ENCODE results near the gene DHH.

DNA sequence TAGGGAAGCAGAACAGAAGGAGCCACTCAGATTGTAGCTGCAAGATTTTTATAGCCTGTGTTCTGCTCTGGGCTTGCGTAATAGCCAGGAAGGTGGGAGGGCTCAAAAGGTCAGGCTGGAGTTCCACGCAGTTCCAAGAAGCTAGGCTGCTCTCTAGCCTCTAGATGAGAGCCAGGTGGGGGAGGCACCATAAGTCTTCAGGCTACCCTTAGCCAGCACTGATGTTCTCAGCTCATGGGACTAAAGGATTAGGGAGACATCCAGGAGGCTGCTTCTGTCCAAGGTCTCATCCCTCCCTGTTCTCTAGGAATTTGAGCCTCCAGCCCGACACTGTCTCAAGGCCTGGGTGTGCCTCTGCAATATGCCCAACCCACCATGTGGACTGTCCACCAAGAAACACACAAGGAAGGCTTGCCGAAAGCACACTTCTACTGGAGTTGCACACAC is 14.4 kb upstream of the DHH start:
- TF ChIP-seq, protein P1, sequence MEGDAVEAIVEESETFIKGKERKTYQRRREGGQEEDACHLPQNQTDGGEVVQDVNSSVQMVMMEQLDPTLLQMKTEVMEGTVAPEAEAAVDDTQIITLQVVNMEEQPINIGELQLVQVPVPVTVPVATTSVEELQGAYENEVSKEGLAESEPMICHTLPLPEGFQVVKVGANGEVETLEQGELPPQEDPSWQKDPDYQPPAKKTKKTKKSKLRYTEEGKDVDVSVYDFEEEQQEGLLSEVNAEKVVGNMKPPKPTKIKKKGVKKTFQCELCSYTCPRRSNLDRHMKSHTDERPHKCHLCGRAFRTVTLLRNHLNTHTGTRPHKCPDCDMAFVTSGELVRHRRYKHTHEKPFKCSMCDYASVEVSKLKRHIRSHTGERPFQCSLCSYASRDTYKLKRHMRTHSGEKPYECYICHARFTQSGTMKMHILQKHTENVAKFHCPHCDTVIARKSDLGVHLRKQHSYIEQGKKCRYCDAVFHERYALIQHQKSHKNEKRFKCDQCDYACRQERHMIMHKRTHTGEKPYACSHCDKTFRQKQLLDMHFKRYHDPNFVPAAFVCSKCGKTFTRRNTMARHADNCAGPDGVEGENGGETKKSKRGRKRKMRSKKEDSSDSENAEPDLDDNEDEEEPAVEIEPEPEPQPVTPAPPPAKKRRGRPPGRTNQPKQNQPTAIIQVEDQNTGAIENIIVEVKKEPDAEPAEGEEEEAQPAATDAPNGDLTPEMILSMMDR (tag by site-specific recombination; IDR thresholded peaks at IDR 0.05) = no peak
- TF ChIP-seq ZNF777 (tag by site-specific recombination; IDR thresholded peaks at IDR 0.05; ENCODE audit: borderline replicate concordance) (no peak), SP2 (tag by site-specific recombination; IDR thresholded peaks at IDR 0.05) (peak; percentile 47; the same call in 1 of the 2 replicates), ZNF707 (tag by site-specific recombination; IDR thresholded peaks at IDR 0.05) (no peak)
